DND-41 (cell line): ENCODE data around the gene MAP2K2.

ENCODE experiments used
- ATAC-seq: fragments of 200-7000 bp; cut with Tn5 transposase; 3 replicates; pipeline ENCODE4 v1.9.1; 2021; ENCODE audit warnings: low read depth; ENCODE audit not compliant: insufficient read depth
- DNase-seq: peaks from one replicate; pipeline ENCODE4 v3.0.0-alpha.2; 2020
- H2AFZ ChIP-seq: 2 replicates; pipeline ENCODE4 v1.6.0; 2012; ENCODE audit warnings: low read depth, low read length
- H3K27ac ChIP-seq: 2 replicates; pipeline ENCODE4 v1.5.1; 2012; ENCODE audit warnings: low read length, inconsistent platforms
- H3K27me3 ChIP-seq: fragments of 200-600 bp; sonication (generic); 2 replicates; pipeline ENCODE4 v1.6.0; 2012; ENCODE audit warnings: low read length, mild to moderate bottlenecking, inconsistent platforms; ENCODE audit not compliant: insufficient read depth, poor library complexity
- H3K36me3 ChIP-seq: 2 replicates; pipeline ENCODE4 v1.5.1; 2012; ENCODE audit warnings: low read length, inconsistent platforms; ENCODE audit not compliant: insufficient read depth
- H3K4me1 ChIP-seq: 2 replicates; pipeline ENCODE4 v1.5.1; 2012; ENCODE audit warnings: mild to moderate bottlenecking, low read length; ENCODE audit not compliant: insufficient read depth
- H3K4me2 ChIP-seq: 2 replicates; pipeline ENCODE4 v1.6.0; 2012; ENCODE audit warnings: mild to moderate bottlenecking, moderate library complexity, low read length, inconsistent platforms; ENCODE audit not compliant: insufficient read depth
- H3K4me3 ChIP-seq, 2 experiments: fragments of 200-600 bp in 1 of 2; shearing (Covaris generic) in 1 of 2; 2 replicates each; pipeline ENCODE4 v1.5.1; 2012 to 2016; ENCODE audit warnings: inconsistent platforms in 2 of 2, low read length in 2 of 2, mild to moderate bottlenecking in 2 of 2, low read depth in 1 of 2, moderate library complexity in 1 of 2
- H3K79me2 ChIP-seq: 2 replicates; pipeline ENCODE4 v1.6.0; 2012; ENCODE audit warnings: low read length, inconsistent platforms; ENCODE audit not compliant: insufficient read depth
- H3K9ac ChIP-seq: 2 replicates; pipeline ENCODE4 v1.6.0; 2012; ENCODE audit warnings: low read depth, mild to moderate bottlenecking, inconsistent platforms, low read length, moderate library complexity
- H3K9me3 ChIP-seq: 2 replicates; pipeline ENCODE4 v1.5.1; 2012; ENCODE audit warnings: low read length, moderate library complexity, mild to moderate bottlenecking, inconsistent platforms; ENCODE audit not compliant: insufficient read depth, severe bottlenecking
- H4K20me1 ChIP-seq: 2 replicates; pipeline ENCODE4 v1.6.0; 2012; ENCODE audit warnings: low read length; ENCODE audit not compliant: insufficient read depth
- CTCF ChIP-seq: IDR thresholded peaks from 2 replicates; pipeline ENCODE4 v1.5.1; 2012; ENCODE audit warnings: borderline replicate concordance, low read length, moderate library complexity, mild to moderate bottlenecking; ENCODE audit not compliant: poor library complexity, severe bottlenecking; ENCODE audit errors: extremely low read depth
- EZH2 ChIP-seq: IDR thresholded peaks from 3 replicates; pipeline ENCODE4 v1.6.1; 2012; ENCODE audit warnings: borderline replicate concordance, low read depth, mild to moderate bottlenecking, moderate library complexity, low read length, inconsistent platforms; ENCODE audit not compliant: severe bottlenecking

MAP2K2 gene

GRCh38 chr19:4089400-4089908, 34.5 kb downstream of the MAP2K2 start:
- Histone ChIP-seq H3K36me3 (peaks cover 40% of the 10 kb centered on the region), H3K9ac (peak overlapping the region; percentile 46)
- ATAC-seq = peak; percentile 76

GRCh38 chr19:4088975-4089374, 34.9 kb downstream of the MAP2K2 start:
- Histone ChIP-seq H3K4me1 (peaks cover 45% of the 10 kb centered on the region), H3K27ac (peak overlapping the region; percentile 90), H3K4me3 (peak overlapping the region in 1 of 2 experiments; percentile 34; a peak in 1 of 4 replicates), H3K9ac (peak overlapping the region; percentile 46), H3K9me3 (no peaks in the 10 kb centered on the region), H3K36me3 (peaks cover 35% of the 10 kb centered on the region), H3K27me3 (no peaks in the 10 kb centered on the region), H3K79me2 (no peaks in the 10 kb centered on the region), H2AFZ (no peak overlapping the region), H4K20me1 (peaks cover 21% of the 10 kb centered on the region), H3K4me2 (peak overlapping the region; percentile 54)
- TF ChIP-seq CTCF = peak; percentile 1
- TF ChIP-seq EZH2 = no peak
- DNase-seq (peak; percentile 91), ATAC-seq (peak; percentile 87)

More at GRCh38 chr19:4089400-4089908, 34.5 kb downstream of the MAP2K2 start:
- Histone ChIP-seq H4K20me1 (peaks cover 21% of the 10 kb centered on the region), H3K4me2 (peak overlapping the region; percentile 54), H3K9me3 (no peaks in the 10 kb centered on the region), H3K4me1 (peaks cover 40% of the 10 kb centered on the region), H3K4me3 (peak overlapping the region in 1 of 2 experiments; percentile 34; a peak in 2 of 4 replicates), H3K79me2 (no peaks in the 10 kb centered on the region), H2AFZ (no peak overlapping the region), H3K27ac (peak overlapping the region; percentile 90), H3K27me3 (no peaks in the 10 kb centered on the region)
- DNase-seq = peak; percentile 84
- TF ChIP-seq EZH2 (no peak), CTCF (peak; percentile 1)

- H3K4me3 ChIP-seq = no peak overlapping the region; a peak in 1 of 4 replicates
- peaks cover 21% of the 10 kb centered on the region for H4K20me1 ChIP-seq
- H3K9me3 ChIP-seq = no peaks in the 10 kb centered on the region
- H3K79me2 ChIP-seq = no peaks in the 10 kb centered on the region
- no peaks in the 10 kb centered on the region for H3K27me3 ChIP-seq
- TF ChIP-seq CTCF = no peak
- TF ChIP-seq EZH2 = no peak
- DNase-seq = no peak
- H3K4me2 ChIP-seq = peak overlapping the region; percentile 54; the same call in 1 of the 2 replicates
- no peak overlapping the region for H2AFZ ChIP-seq
- peak overlapping the region; percentile 29; the same call in 1 of the 2 replicates for H3K9ac ChIP-seq
- peaks cover 46% of the 10 kb centered on the region for H3K4me1 ChIP-seq
- ATAC-seq = no peak
- peaks cover 26% of the 10 kb centered on the region for H3K36me3 ChIP-seq
- peak overlapping the region; percentile 90 for H3K27ac ChIP-seq
These were observed 35.9 kb downstream of the MAP2K2 start for GRCh38 chr19:4087787-4088679.
